Measurements from ENCODE around the gene RBM33.

RBM33 gene

DNA sequence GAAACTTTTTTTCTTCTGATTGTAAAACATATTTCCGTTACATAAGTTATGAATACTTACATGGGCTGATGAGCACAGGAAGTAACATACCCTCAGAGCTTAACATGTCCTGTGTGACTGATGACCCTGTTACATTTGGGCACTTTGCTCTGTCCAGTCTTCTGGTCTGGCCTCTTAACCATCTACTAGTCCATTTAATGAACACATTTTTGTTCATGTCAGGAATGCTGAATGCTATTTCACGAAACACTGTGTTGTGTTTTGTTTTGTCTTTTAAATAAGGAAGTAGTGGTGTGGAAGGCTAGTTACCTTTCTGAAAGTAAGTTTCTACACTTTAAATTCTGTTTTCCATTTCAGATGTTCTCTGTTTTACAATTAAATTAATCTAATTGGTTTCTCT lies 77.7 kb downstream of the RBM33 start:
- no peak for DNase-seq (ENCODE audit: low read depth, low spot score)

DNA sequence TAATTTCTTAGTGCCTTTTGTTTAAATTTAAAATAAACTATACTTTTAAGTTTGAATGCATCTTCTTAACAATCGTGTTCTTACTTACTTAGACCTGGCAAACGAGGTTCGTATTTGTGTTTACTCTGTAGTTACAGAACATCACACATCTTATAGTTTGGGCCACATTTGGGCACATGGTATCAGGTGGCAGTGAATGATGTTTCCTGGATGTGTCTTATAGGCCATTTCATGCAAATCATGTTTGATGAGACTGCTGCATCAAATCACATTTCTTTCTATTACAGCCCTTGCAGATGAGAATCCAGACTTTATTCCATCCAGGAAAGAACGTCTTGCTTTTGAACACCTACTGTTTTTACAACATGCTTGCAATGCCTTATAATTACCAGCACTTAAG lies 78.5 kb downstream of the RBM33 start:
- no peak for DNase-seq (ENCODE audit: low read depth, low spot score)

DNA sequence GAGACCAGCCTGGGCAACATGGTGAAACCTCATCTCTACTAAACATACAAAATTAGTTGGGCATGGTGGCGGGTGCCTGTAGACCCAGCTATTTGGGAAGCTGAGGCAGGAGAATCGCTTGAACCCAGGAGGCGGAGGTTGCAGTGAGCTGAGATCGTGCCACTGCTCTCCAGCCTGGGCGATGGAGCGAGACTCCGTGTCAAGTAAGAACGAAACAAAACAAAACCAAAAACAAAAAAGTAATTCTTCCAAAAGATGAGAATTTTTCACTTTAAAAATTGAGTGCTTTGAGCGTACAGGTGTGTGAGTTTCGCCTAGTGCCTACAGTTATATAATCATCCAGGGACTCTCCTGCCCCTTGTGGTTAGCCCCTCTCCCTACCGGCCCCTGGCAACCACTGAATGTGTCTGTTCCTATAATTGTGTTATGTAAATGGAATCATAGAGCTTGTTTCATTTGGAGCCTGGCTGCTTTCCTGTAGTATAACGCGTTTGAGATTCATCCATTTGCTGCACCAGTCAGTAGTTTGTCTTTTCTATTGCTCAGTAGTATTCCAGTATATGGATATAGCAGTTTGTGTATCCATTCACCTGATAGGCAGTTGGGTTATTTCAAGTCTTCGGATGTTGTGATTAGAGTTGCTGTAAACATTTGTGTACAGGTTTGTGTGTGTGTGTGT lies 80.0 kb downstream of the RBM33 start:
- DNase-seq (ENCODE audit: low read depth, low spot score): no peak

- no peak for DNase-seq (ENCODE audit: low read depth, low spot score)
Measured at GRCh38 chr7:155725006-155725355, 80.5 kb downstream of the RBM33 start.

- DNase-seq (ENCODE audit: low read depth, low spot score): no peak
Measured at GRCh38 chr7:155727616-155728015, 83.2 kb downstream of the RBM33 start.

DNA sequence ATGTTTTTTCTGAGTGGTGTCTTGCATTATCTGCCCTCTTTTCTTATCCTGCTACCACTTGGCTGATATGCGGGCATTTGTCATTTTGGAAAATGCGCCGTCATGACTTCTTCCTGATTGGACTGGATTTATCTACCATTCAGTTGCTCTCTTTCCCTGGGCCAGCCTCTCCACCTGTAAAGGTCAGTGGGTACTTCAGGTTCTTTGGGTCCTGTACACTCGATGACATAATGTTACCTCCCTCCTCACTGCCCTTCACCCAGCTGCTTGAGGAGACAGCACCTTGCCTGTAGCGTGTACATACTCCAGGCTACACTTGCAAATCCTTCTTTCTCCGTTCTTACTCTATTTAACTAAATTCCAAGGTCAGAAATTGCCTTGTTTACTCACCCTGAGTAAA lies 83.7 kb downstream of the RBM33 start:
- no peak for DNase-seq (ENCODE audit: low read depth, low spot score)

GRCh38 chr7:155729847-155730246 lies 85.4 kb downstream of the RBM33 start:
- no peak for DNase-seq (ENCODE audit: low read depth, low spot score)

DNA sequence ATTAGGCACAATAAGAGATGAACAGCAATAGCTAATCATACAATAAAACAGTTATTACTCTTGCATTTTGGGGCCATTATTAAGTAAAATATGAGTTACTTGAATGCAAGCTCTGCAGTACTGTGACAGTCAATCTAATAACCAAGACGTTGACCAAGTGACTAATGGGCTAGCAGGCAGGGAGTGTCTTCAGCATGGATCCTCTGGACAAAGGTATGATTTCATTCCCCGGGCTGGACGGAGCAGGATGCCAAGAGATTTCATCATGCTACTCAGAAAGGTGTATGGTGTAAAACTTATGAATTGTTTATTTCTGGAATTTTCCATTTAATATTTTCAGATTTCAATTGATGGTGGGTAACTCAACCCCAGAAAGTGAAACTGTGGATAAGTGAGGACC lies 86.9 kb downstream of the RBM33 start:
- no peak for DNase-seq (ENCODE audit: low read depth, low spot score)

GRCh38 chr7:155731871-155732270 lies 87.4 kb downstream of the RBM33 start:
- no peak for DNase-seq (ENCODE audit: low read depth, low spot score)

DNA sequence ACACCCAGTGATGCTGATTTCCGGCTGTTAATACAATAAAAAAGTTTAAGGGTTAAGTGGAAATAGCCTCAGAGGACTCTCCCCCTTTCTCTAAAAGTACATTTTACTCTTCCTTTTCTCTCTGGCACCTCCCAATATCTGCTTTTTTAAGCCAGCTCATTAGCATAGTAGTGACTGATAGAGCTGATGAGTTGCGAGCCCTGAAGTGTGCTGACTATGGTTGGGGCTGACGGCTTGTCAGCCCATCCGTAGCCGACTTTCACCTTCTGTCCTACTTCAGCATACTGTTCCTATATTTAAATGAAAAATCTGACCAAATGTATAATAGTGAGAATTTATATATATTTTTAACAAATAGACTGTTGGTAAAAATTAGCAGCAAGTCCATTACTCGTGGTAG lies 87.8 kb downstream of the RBM33 start:
- DNase-seq (ENCODE audit: low read depth, low spot score): no peak

- no peak for DNase-seq (ENCODE audit: low read depth, low spot score)
Measured at GRCh38 chr7:155733582-155734444, 89.4 kb downstream of the RBM33 start.

GRCh38 chr7:155734445-155734809 lies 90.0 kb downstream of the RBM33 start:
- no peak for DNase-seq (ENCODE audit: low read depth, low spot score)

- DNase-seq (ENCODE audit: low read depth, low spot score): no peak
Measured at GRCh38 chr7:155735442-155736115, 91.1 kb downstream of the RBM33 start.

- no peak for DNase-seq (ENCODE audit: low read depth, low spot score)
Measured at GRCh38 chr7:155737590-155737989, 93.1 kb downstream of the RBM33 start.

DNA sequence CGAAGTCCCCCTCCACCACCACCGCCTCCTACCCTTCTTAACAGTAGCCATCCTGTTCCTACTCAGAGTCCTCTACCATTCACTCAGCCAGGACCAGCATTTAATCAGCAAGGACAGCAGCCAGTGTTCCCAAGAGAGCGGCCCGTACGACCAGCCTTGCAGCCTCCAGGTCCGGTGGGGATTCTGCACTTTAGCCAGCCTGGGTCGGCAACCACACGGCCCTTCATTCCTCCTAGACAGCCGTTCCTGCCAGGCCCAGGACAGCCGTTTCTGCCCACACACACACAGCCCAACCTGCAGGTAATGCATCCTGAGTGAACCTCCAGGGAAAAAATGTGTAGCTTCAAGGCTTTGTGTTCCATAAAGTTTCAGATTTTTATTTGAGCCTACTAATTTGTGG lies 93.6 kb downstream of the RBM33 start:
- DNase-seq (ENCODE audit: low read depth, low spot score): no peak

DNA sequence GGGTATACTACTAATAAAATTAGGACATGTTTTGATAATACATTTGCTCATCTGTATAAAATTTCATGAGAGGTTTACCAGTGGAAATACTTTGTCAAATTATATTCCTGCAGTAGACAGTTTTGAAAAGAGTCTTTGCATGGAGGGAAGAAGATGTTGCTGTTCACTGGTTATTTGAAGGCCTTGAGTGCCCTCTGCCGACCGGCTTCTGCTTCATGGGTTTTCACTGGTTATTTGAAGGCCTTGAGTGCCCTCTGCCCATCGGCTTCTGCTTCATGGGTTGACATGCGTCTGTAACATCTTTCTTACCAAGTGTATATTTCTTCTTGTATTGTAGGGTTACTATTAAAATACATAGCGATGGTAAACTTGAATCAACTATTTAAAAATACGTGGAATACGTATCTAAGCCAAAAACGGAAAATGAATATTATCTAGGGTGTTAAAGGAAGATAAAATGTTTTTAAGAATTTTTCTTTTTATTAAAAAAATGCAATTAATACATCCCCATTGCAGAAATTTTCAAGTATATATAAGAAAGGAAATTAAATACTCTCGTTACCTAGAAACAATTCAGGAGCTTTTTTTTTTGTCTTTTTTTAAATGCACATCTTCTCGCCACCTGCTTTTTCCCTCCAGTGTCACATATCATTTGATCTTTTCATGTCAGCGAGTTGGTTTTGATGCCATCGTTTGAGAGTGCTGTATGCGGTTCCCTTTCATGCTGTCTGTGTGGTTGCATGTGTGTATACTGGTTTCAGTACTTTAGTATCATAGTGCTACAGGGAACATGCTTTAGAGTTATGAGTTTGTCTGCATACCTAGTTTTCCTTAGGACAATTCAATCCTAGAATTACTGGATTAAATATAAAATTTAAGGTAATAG lies 94.4 kb downstream of the RBM33 start:
- DNase-seq (ENCODE audit: low read depth, low spot score): peak; percentile 69

GRCh38 chr7:155739538-155740143 lies 95.2 kb downstream of the RBM33 start:
- no peak for DNase-seq (ENCODE audit: low read depth, low spot score)

DNA sequence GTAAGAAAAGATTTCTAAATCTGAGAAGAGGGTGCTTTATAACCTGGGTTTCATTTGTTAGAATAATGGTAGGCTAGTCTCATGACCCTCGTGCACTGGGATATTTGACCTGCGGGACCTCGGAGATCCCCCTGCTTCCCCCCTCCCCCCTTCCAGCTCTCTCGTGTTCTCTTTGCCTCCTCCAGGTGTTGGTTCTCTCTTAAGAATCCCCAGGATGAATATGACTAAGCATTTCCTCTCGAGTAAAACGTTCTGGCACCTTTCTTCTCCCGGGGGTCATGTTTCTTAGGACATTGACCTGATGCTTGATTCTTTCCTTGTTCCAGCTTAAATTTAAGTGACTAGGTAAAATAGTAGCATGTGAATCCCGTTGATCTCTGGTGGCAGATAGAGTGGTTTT lies 96.6 kb downstream of the RBM33 start:
- DNase-seq (ENCODE audit: low read depth, low spot score): no peak

GRCh38 chr7:155741805-155742204 lies 97.3 kb downstream of the RBM33 start:
- no peak for DNase-seq (ENCODE audit: low read depth, low spot score)

- no peak for DNase-seq (ENCODE audit: low read depth, low spot score)
Measured at GRCh38 chr7:155743177-155743576, 98.7 kb downstream of the RBM33 start.

GRCh38 chr7:155744971-155745683 lies 100.7 kb downstream of the RBM33 start:
- no peak for DNase-seq (ENCODE audit: low read depth, low spot score)

Data from smooth muscle cell of the brain vasculature (primary cell).